ENCODE results near the gene DRD5.
A peak's percentile ranks its signal among the peaks of the same experiment; 100 is the strongest.

DNA sequence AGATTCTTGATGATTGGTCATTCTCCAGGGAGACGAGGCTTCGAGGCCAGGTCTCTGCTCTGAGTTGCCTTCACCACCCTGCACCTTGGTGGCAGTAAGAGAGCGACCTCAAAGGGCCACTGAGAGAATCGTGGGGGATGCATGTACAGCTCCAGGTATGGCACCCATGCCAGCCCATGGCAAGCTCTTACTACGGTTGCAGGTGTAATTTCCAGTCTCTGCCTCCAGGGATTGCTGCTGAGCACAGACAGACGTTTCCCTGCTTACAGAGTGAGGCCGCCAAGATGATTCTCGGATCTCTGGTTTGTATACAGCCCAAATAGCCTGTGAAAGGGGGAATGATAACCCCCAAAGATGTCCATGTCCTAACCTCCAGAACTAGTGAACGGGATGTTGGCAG, 16.3 kb upstream of the DRD5 start:
- TF ChIP-seq JUN (IDR thresholded peaks at IDR 0.05; ENCODE audit: borderline replicate concordance, insufficient read depth, insufficient read length, low read depth) = no peak
- TF ChIP-seq, protein P1, sequence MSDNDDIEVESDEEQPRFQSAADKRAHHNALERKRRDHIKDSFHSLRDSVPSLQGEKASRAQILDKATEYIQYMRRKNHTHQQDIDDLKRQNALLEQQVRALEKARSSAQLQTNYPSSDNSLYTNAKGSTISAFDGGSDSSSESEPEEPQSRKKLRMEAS (IDR thresholded peaks at IDR 0.05; ENCODE audit: insufficient read depth, insufficient read length) = no peak
- TF ChIP-seq, protein P2, sequence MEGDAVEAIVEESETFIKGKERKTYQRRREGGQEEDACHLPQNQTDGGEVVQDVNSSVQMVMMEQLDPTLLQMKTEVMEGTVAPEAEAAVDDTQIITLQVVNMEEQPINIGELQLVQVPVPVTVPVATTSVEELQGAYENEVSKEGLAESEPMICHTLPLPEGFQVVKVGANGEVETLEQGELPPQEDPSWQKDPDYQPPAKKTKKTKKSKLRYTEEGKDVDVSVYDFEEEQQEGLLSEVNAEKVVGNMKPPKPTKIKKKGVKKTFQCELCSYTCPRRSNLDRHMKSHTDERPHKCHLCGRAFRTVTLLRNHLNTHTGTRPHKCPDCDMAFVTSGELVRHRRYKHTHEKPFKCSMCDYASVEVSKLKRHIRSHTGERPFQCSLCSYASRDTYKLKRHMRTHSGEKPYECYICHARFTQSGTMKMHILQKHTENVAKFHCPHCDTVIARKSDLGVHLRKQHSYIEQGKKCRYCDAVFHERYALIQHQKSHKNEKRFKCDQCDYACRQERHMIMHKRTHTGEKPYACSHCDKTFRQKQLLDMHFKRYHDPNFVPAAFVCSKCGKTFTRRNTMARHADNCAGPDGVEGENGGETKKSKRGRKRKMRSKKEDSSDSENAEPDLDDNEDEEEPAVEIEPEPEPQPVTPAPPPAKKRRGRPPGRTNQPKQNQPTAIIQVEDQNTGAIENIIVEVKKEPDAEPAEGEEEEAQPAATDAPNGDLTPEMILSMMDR (IDR thresholded peaks at IDR 0.05; ENCODE audit: extremely low read depth in 1 of 2, insufficient read depth in 1 of 2, low read depth in 1 of 2, low read length in 2 of 2) = peak; percentile 28 to 46

All from endothelial cell of umbilical vein (primary cell).